Astrocyte (in vitro differentiated cells and primary cell): ENCODE results near the gene EXO1. TPM values are rescaled to one million over a fixed set of nuclear protein-coding genes. Genes with fewer than 3 reads are reported as not detected.

Source experiments
- DNase-seq: peaks from one replicate; pipeline ENCODE4 v3.0.0-alpha.2; 2010; ENCODE audit warnings: low read depth
- FAIRE-seq: peaks from 2 replicates; lab custom pipeline; 2011; peaks lifted over from hg19 to GRCh38; lab: Jason Lieb, UNC
- H2AFZ ChIP-seq: 2 replicates; pipeline ENCODE4 v1.6.0; 2012; ENCODE audit warnings: low read depth, low read length, inconsistent platforms
- H3K27ac ChIP-seq: 2 replicates; pipeline ENCODE4 v1.5.1; 2011; ENCODE audit warnings: low read depth, low read length, inconsistent platforms
- H3K27me3 ChIP-seq: 2 replicates; pipeline ENCODE4 v1.6.0; 2011; ENCODE audit warnings: low read length, inconsistent platforms; ENCODE audit not compliant: insufficient read depth
- H3K36me3 ChIP-seq: 2 replicates; pipeline ENCODE4 v1.5.1; 2011; ENCODE audit warnings: low read length, inconsistent platforms; ENCODE audit not compliant: insufficient read depth
- H3K4me1 ChIP-seq: 2 replicates; pipeline ENCODE4 v1.5.1; 2011; ENCODE audit warnings: low read length, inconsistent platforms; ENCODE audit not compliant: insufficient read depth
- H3K4me2 ChIP-seq: 2 replicates; pipeline ENCODE4 v1.6.0; 2012; ENCODE audit warnings: low read length, inconsistent platforms
- H3K4me3 ChIP-seq: 2 replicates; pipeline ENCODE4 v1.5.1; 2011; ENCODE audit warnings: low read depth, mild to moderate bottlenecking, low read length, inconsistent platforms; ENCODE audit not compliant: insufficient read depth
- H3K79me2 ChIP-seq: 2 replicates; pipeline ENCODE4 v1.6.0; 2012; ENCODE audit warnings: mild to moderate bottlenecking, low read length, inconsistent platforms; ENCODE audit not compliant: insufficient read depth
- H3K9ac ChIP-seq: 2 replicates; pipeline ENCODE4 v1.6.0; 2012; ENCODE audit warnings: mild to moderate bottlenecking, low read length, inconsistent platforms
- H3K9me3 ChIP-seq: 2 replicates; pipeline ENCODE4 v1.5.1; 2012; ENCODE audit warnings: low read depth, mild to moderate bottlenecking, low read length, inconsistent platforms; ENCODE audit not compliant: insufficient read depth
- H4K20me1 ChIP-seq: 2 replicates; pipeline ENCODE4 v1.6.0; 2012; ENCODE audit warnings: low read length, inconsistent platforms; ENCODE audit not compliant: insufficient read depth
- H3K27ac Mint-ChIP-seq: one replicate; pipeline ENCODE4 v1.8.0; 2021; ENCODE audit warnings: mild to moderate bottlenecking, mixed read lengths; ENCODE audit not compliant: unreplicated experiment
- H3K27me3 Mint-ChIP-seq: one replicate; pipeline ENCODE4 v1.8.0; 2021; ENCODE audit warnings: low read depth, mixed read lengths; ENCODE audit not compliant: unreplicated experiment
- H3K36me3 Mint-ChIP-seq: one replicate; pipeline ENCODE4 v1.8.0; 2021; ENCODE audit warnings: low read depth, mixed read lengths; ENCODE audit not compliant: unreplicated experiment
- H3K4me1 Mint-ChIP-seq: one replicate; pipeline ENCODE4 v1.8.0; 2021; ENCODE audit warnings: low read depth, mixed read lengths; ENCODE audit not compliant: unreplicated experiment
- H3K4me3 Mint-ChIP-seq: one replicate; pipeline ENCODE4 v1.8.0; 2021; ENCODE audit warnings: mild to moderate bottlenecking, moderate library complexity, mixed read lengths; ENCODE audit not compliant: unreplicated experiment
- H3K9me3 Mint-ChIP-seq: one replicate; pipeline ENCODE4 v1.8.0; 2021; ENCODE audit warnings: mild to moderate bottlenecking, mixed read lengths; ENCODE audit not compliant: unreplicated experiment
- CTCF ChIP-seq: IDR thresholded peaks from 2 replicates; pipeline ENCODE4 v1.5.1; 2011; ENCODE audit warnings: low read depth, mild to moderate bottlenecking, inconsistent platforms, low read length, moderate library complexity; ENCODE audit not compliant: insufficient read depth
- EZH2 ChIP-seq: IDR thresholded peaks from 2 replicates; pipeline ENCODE4 v1.6.1; 2012; ENCODE audit warnings: mild to moderate bottlenecking, low read length, inconsistent platforms; ENCODE audit not compliant: insufficient read depth
- total RNA-seq: library from RNA; stranded (reverse); gene quantifications from 2 replicates; pipeline ENCODE4 v1.2.1, GENCODE V29; 2021

EXO1 gene
- total RNA-seq, 1 donor from 2014 or later = 3.8 TPM

- no peaks in the 10 kb centered on the region for H3K27me3 Mint-ChIP-seq
- H3K79me2 ChIP-seq = no peaks in the 10 kb centered on the region
- TF ChIP-seq CTCF (no peak), EZH2 (no peak)
- no peak for FAIRE-seq
- H3K9ac ChIP-seq = no peak overlapping the region
- no peaks in the 10 kb centered on the region for H3K4me1 ChIP-seq
- H3K4me3 Mint-ChIP-seq = no peak overlapping the region
- H3K4me2 ChIP-seq = no peak overlapping the region
- H3K36me3 Mint-ChIP-seq = no peaks in the 10 kb centered on the region
- H3K27ac Mint-ChIP-seq = no peak overlapping the region
- H3K27ac ChIP-seq = no peak overlapping the region
- no peak overlapping the region for H3K4me3 ChIP-seq
- no peaks in the 10 kb centered on the region for H3K27me3 ChIP-seq
- peaks cover 5% of the 10 kb centered on the region for H3K36me3 ChIP-seq
- H3K9me3 ChIP-seq = no peaks in the 10 kb centered on the region
- DNase-seq = no peak
- no peak overlapping the region for H2AFZ ChIP-seq
- no peaks in the 10 kb centered on the region for H4K20me1 ChIP-seq
- no peaks in the 10 kb centered on the region for H3K4me1 Mint-ChIP-seq
- H3K9me3 Mint-ChIP-seq = no peaks in the 10 kb centered on the region
These were observed 35.2 kb downstream of the EXO1 start for GRCh38 chr1:241883159-241883558.

- H3K27me3 Mint-ChIP-seq = no peaks in the 10 kb centered on the region
- H3K27ac Mint-ChIP-seq = no peak overlapping the region
- TF ChIP-seq CTCF (no peak), EZH2 (no peak)
- H3K36me3 ChIP-seq = no peaks in the 10 kb centered on the region
- no peak overlapping the region for H3K9ac ChIP-seq
- H3K4me1 ChIP-seq = no peaks in the 10 kb centered on the region
- H3K79me2 ChIP-seq = no peaks in the 10 kb centered on the region
- H3K9me3 Mint-ChIP-seq = no peaks in the 10 kb centered on the region
- no peaks in the 10 kb centered on the region for H4K20me1 ChIP-seq
- H3K27ac ChIP-seq = no peak overlapping the region
- FAIRE-seq = no peak
- no peaks in the 10 kb centered on the region for H3K36me3 Mint-ChIP-seq
- no peak overlapping the region for H3K4me3 ChIP-seq
- H3K27me3 ChIP-seq = no peaks in the 10 kb centered on the region
- no peak overlapping the region for H2AFZ ChIP-seq
- no peaks in the 10 kb centered on the region for H3K4me1 Mint-ChIP-seq
- no peaks in the 10 kb centered on the region for H3K9me3 ChIP-seq
- peak; percentile 19 for DNase-seq
- no peak overlapping the region for H3K4me2 ChIP-seq
- H3K4me3 Mint-ChIP-seq = no peak overlapping the region
These were observed 40.2 kb downstream of the EXO1 start for GRCh38 chr1:241888232-241888631.

- Histone ChIP-seq H3K9me3 (no peaks in the 10 kb centered on the region), H3K4me3 (no peak overlapping the region), H3K4me1 (no peaks in the 10 kb centered on the region), H3K27me3 (no peaks in the 10 kb centered on the region), H4K20me1 (no peaks in the 10 kb centered on the region), H3K27ac (no peak overlapping the region), H3K36me3 (no peaks in the 10 kb centered on the region), H3K4me2 (no peak overlapping the region), H2AFZ (no peak overlapping the region), H3K79me2 (no peaks in the 10 kb centered on the region), H3K9ac (no peak overlapping the region)
- no peak for FAIRE-seq
- TF ChIP-seq CTCF = no peak
- no peak for TF ChIP-seq EZH2
- Mint-ChIP-seq H3K27me3 (no peaks in the 10 kb centered on the region), H3K36me3 (no peaks in the 10 kb centered on the region), H3K27ac (no peak overlapping the region), H3K4me3 (no peak overlapping the region), H3K9me3 (no peaks in the 10 kb centered on the region), H3K4me1 (no peaks in the 10 kb centered on the region)
- DNase-seq = no peak
These were observed 43.3 kb downstream of the EXO1 start for GRCh38 chr1:241891296-241891695.
